Testis (tissue), 3 donors: ENCODE data around the gene JAM2. TPM values are rescaled to one million over a fixed set of nuclear protein-coding genes. Genes with fewer than 3 reads are reported as not detected.
A peak's percentile ranks its signal among the peaks of the same experiment; 100 is the strongest.

Experiments used
- DNase-seq: peaks from one replicate; pipeline ENCODE4 v3.0.0-alpha.2; 2019
- H3K27ac ChIP-seq, 2 donors: fragments of 200-600 bp; sonication (generic); one replicate each; pipeline ENCODE4 v1.5.1; 2019
- H3K27me3 ChIP-seq: fragments of 200-600 bp; sonication (generic); one replicate; pipeline ENCODE4 v1.5.1; 2019
- H3K36me3 ChIP-seq: fragments of 200-600 bp; sonication (generic); one replicate; pipeline ENCODE4 v1.5.1; 2017; ENCODE audit warnings: low read depth; ENCODE audit errors: missing control alignments
- H3K4me1 ChIP-seq: fragments of 200-600 bp; sonication (generic); one replicate; pipeline ENCODE4 v1.5.1; 2019
- H3K4me3 ChIP-seq, 2 donors: fragments of 200-600 bp; sonication (generic); one replicate each; pipeline ENCODE4 v1.5.1; 2017 to 2019
- H3K9me3 ChIP-seq: fragments of 200-600 bp; sonication (generic); one replicate; pipeline ENCODE4 v1.5.1; 2017
- CTCF ChIP-seq, 3 experiments: fragments of 450-650 bp in 2 of 3; fragments of 200-600 bp in 1 of 3; sonication (generic) in 1 of 3; IDR thresholded peaks; one replicate each; pipeline ENCODE4 v1.5.1; 2016 to 2019; ENCODE audit warnings: antibody characterized with exemption in 3 of 3, mild to moderate bottlenecking in 2 of 3, moderate library complexity in 1 of 3
- POLR2A ChIP-seq: fragments of 450-650 bp; IDR thresholded peaks from one replicate; pipeline ENCODE4 v1.6.1; 2017; ENCODE audit warnings: antibody characterized with exemption, mild to moderate bottlenecking, moderate library complexity
- WGBS, 2 donors: methylation state at CpG; one replicate each; pipeline ENCODE4 v1.1.5; 2018; 5-methylcytosine and 5-hydroxymethylcytosine counted together
- intact Hi-C: fragments of 100-400 bp; cut with DNase I; formaldehyde crosslinking; loops from one replicate; pipeline ENCODE4 v1.15.1; 2023; ENCODE audit warnings: low total_unique reads
- polyA plus RNA-seq: library from polyadenylated mRNA; stranded (reverse); fragments of 350-450 nt; fragmentation: Illumina TruSeq; extraction: RNeasy Lipid Tissue Mini Kit (QIAGEN cat#74804); gene quantifications from one replicate; pipeline ENCODE4 v1.2.3, GENCODE V29; 2014; ENCODE audit warnings: low read depth, low replicate concordance; ENCODE audit not compliant: insufficient read depth
- total RNA-seq, 2 donors: library from RNA; depleted of rRNA; stranded (reverse); fragments of >200 nt; gene quantifications; one replicate each; pipeline ENCODE4 v1.2.3, GENCODE V29; 2016

JAM2 gene
- total and polyA plus RNA-seq, 3 donors from 2014 or later: 76.2 to 93.5 (median 91.1) TPM

GRCh38 chr21:25734654-25734903 is 95.5 kb downstream of the JAM2 start:
- no peak for DNase-seq
- Histone ChIP-seq H3K27me3 (no peaks in the 10 kb centered on the region), H3K9me3 (no peaks in the 10 kb centered on the region), H3K27ac (peak overlapping the region; percentile 96 to 99), H3K4me1 (peaks cover 17% of the 10 kb centered on the region), H3K4me3 (peak overlapping the region; percentile 79 to 98), H3K36me3 (no peaks in the 10 kb centered on the region)
- TF ChIP-seq POLR2A (peak; percentile 66), CTCF (IDR thresholded peaks at IDR 0.05) (no peak)
- intact Hi-C loops: no loop called here
- 0 to 1% methylated on average over 2 to 10 of the region's 10 CpGs for WGBS, 2 donors

- intact Hi-C loops: no loop called here
- Histone ChIP-seq H3K9me3 (no peaks in the 10 kb centered on the region), H3K36me3 (no peaks in the 10 kb centered on the region), H3K27me3 (no peaks in the 10 kb centered on the region), H3K4me1 (peaks cover 17% of the 10 kb centered on the region), H3K27ac (peak within 1 kb of the TSS; percentile 96 to 99), H3K4me3 (peak within 1 kb of the TSS; percentile 79 to 98)
- TF ChIP-seq POLR2A (no peak), CTCF (IDR thresholded peaks at IDR 0.05) (peak in 1 of 3 experiments; percentile 19)
- WGBS, 2 donors: 0% methylated on average over 45 to 59 of the region's 64 CpGs
- DNase-seq: peak; percentile 98
These were observed 96.0 kb downstream of the JAM2 start, which contains the start of the genes ATP5PF and GABPA for GRCh38 chr21:25734904-25735645. Gene ATP5PF, minus strand, starts transcription at chr21:25734904. Its CDS starts 5,110 bp downstream, at chr21:25729794. Gene GABPA, plus strand, starts transcription at chr21:25734972. Its CDS starts 6,627 bp downstream, at chr21:25741599.

GRCh38 chr21:25735646-25736597 is 96.9 kb downstream of the JAM2 start:
- 1% methylated on average over 34 to 45 of the region's 48 CpGs for WGBS, 2 donors
- no peaks in the 10 kb centered on the region for H3K27me3 ChIP-seq
- H3K4me1 ChIP-seq: peaks cover 17% of the 10 kb centered on the region
- peak; percentile 92 for DNase-seq
- peak overlapping the region; percentile 79 to 98 for H3K4me3 ChIP-seq
- peak overlapping the region; percentile 96 to 99 for H3K27ac ChIP-seq
- no peaks in the 10 kb centered on the region for H3K36me3 ChIP-seq
- TF ChIP-seq CTCF (IDR thresholded peaks at IDR 0.05) (no peak), POLR2A (no peak)
- intact Hi-C loops: no loop called here
- no peaks in the 10 kb centered on the region for H3K9me3 ChIP-seq

GRCh38 chr21:25737421-25737820 is 98.4 kb downstream of the JAM2 start:
- no peaks in the 10 kb centered on the region for H3K36me3 ChIP-seq
- H3K27ac ChIP-seq: peak overlapping the region; percentile 96 to 99
- H3K4me3 ChIP-seq: no peak overlapping the region
- 20 to 25% methylated on average over 1 of the region's 1 CpG for WGBS, 2 donors
- no peak for DNase-seq
- H3K9me3 ChIP-seq: no peaks in the 10 kb centered on the region
- TF ChIP-seq CTCF (IDR thresholded peaks at IDR 0.05) (no peak), POLR2A (no peak)
- intact Hi-C loops: no loop called here
- H3K4me1 ChIP-seq: peaks cover 9% of the 10 kb centered on the region
- H3K27me3 ChIP-seq: no peaks in the 10 kb centered on the region
